ENCODE measurements around the gene SYCE3. TPM values are rescaled to one million over a fixed set of nuclear protein-coding genes. Genes with fewer than 3 reads are reported as not detected.

Gene SYCE3
- total and polyA plus RNA-seq, 9 of the 15 experiments (the other 6 are each of a cell fraction or from before 2014, with no cell fraction given): 0.56 TPM; not detected in 8

GRCh38 chr22:50567721-50568252, 5.1 kb upstream of the SYCE3 start:
- no peaks in the 10 kb centered on the region for H3K36me3 ChIP-seq (ENCODE audit: control insufficient read depth, insufficient read depth, low read length)
- no peaks in the 10 kb centered on the region for H3K79me2 ChIP-seq (ENCODE audit: control insufficient read depth, insufficient read depth, low read length)
- peaks cover 0 to 20% of the 10 kb centered on the region in 2 experiments; a peak in 3 of 5 replicates for H3K4me1 ChIP-seq (replicated peaks in 1 of 2; ENCODE audit: control insufficient read depth in 2 of 2, insufficient read depth in 2 of 2, low read length in 2 of 2)
- DNase-seq (ENCODE audit: extremely low read depth in 1 of 4, low spot score in 3 of 4) (no peak), FAIRE-seq (no peak), ATAC-seq (no peak)
- no peaks in the 10 kb centered on the region for H3K9me3 ChIP-seq (replicated peaks; ENCODE audit: control insufficient read depth, insufficient read depth, low read depth, low read length)
- intact Hi-C loops (cut with micrococcal nuclease) (no loop called here), in situ Hi-C loops (cut with MboI) (loop anchor here (5.0 kb wide), 1 partner anchor 45 kb away; no protein-coding TSS in a partner anchor)
- ChIA-PET POLR2A (no interaction called here), CTCF (ENCODE audit: low intra/inter-chr PET ratio) (no interaction called here)
- no peak overlapping the region for H3K9ac ChIP-seq (ENCODE audit: insufficient read depth in 1 of 2, low read depth in 2 of 2, low read length in 2 of 2)
- TF ChIP-seq NFXL1 (CRISPR knock-in tag; IDR thresholded peaks at IDR 0.05): no peak
- TF ChIP-seq CBX2 (IDR thresholded peaks at IDR 0.05; ENCODE audit: insufficient read depth, low read length, poor library complexity, severe bottlenecking): no peak
- TF ChIP-seq DACH1 (IDR thresholded peaks at IDR 0.05; ENCODE audit: partially characterized antibody): no peak
- no peak overlapping the region for H3K4me3 ChIP-seq
- no peaks in the 10 kb centered on the region for H4K20me1 ChIP-seq (replicated peaks; ENCODE audit: control insufficient read depth, insufficient read depth, low read length)
- H2AFZ ChIP-seq (ENCODE audit: low read depth, low read length): no peak overlapping the region
- H3K4me2 ChIP-seq (ENCODE audit: insufficient read depth, low read length): no peak overlapping the region
- H3K27ac ChIP-seq (ENCODE audit: extremely low read depth, low read depth, low read length): no peak overlapping the region
- no peaks in the 10 kb centered on the region for H3K27me3 ChIP-seq (ENCODE audit: control insufficient read depth in 2 of 2, insufficient read depth in 2 of 2, low read length in 2 of 2)
- WGBS (ENCODE audit: insufficient coverage, low coverage, missing lambda C conversion rate): 53% methylated on average over 4 of the region's 7 CpGs
- H3K9me1 ChIP-seq (ENCODE audit: control insufficient read depth, insufficient read depth, low read length): no peaks in the 10 kb centered on the region
- BruUV-seq (replicated peaks): no TSS peak

DNA sequence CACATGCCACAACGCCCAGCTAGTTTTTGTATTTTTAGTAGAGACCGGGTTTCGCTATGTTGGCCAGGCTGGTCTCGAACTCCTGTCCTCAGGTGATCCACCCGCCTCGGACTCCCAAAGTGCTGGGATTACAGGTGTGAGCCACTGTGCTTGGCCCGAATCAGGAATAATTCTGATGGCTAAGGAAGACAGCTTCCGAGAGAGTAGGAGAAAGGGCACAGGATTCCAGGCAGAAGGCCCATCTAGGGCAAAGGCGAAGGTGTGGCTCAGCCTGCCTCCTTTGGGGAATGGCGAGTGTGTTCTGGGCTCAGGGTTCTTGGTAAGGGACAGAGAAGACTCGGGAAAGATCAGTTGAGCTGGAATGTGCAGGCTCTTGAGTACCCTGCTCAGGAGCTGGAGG, 1.6 kb upstream of the SYCE3 start:
- Histone ChIP-seq H3K4me1 (replicated peaks in 1 of 2; ENCODE audit: control insufficient read depth in 2 of 2, insufficient read depth in 2 of 2, low read length in 2 of 2) (peaks cover 0 to 22% of the 10 kb centered on the region in 2 experiments; a peak in 3 of 5 replicates), H3K4me3 (no peak overlapping the region), H3K4me2 (ENCODE audit: insufficient read depth, low read length) (no peak overlapping the region), H3K27me3 (ENCODE audit: control insufficient read depth in 2 of 2, insufficient read depth in 2 of 2, low read length in 2 of 2) (no peaks in the 10 kb centered on the region), H4K20me1 (replicated peaks; ENCODE audit: control insufficient read depth, insufficient read depth, low read length) (no peaks in the 10 kb centered on the region), H3K36me3 (ENCODE audit: control insufficient read depth, insufficient read depth, low read length) (no peaks in the 10 kb centered on the region), H3K9ac (ENCODE audit: insufficient read depth in 1 of 2, low read depth in 2 of 2, low read length in 2 of 2) (no peak overlapping the region), H3K79me2 (ENCODE audit: control insufficient read depth, insufficient read depth, low read length) (no peaks in the 10 kb centered on the region), H3K27ac (ENCODE audit: extremely low read depth, low read depth, low read length) (no peak overlapping the region), H3K9me1 (ENCODE audit: control insufficient read depth, insufficient read depth, low read length) (no peaks in the 10 kb centered on the region), H2AFZ (ENCODE audit: low read depth, low read length) (no peak overlapping the region), H3K9me3 (replicated peaks; ENCODE audit: control insufficient read depth, insufficient read depth, low read depth, low read length) (no peaks in the 10 kb centered on the region)
- WGBS (ENCODE audit: insufficient coverage, low coverage, missing lambda C conversion rate): 82% methylated on average over 8 of the region's 11 CpGs
- DNase-seq (ENCODE audit: extremely low read depth in 1 of 4, low spot score in 3 of 4) (no peak), FAIRE-seq (no peak), ATAC-seq (no peak)
- intact Hi-C loops (cut with micrococcal nuclease): loop anchor here (5.0 kb wide), 1 partner anchor 37 kb away; the partner anchor contains the start of gene SCO2
- BruUV-seq (replicated peaks): no TSS peak
- in situ Hi-C loops (cut with MboI): no loop called here
- no peak for TF ChIP-seq SOX6 (IDR thresholded peaks at IDR 0.05)
- no peak for TF ChIP-seq KDM2B (CRISPR knock-in tag; IDR thresholded peaks at IDR 0.05)
- TF ChIP-seq ZNF561 (CRISPR knock-in tag; conservative IDR thresholded peaks at IDR 0.05): no peak
- TF ChIP-seq E2F1 (CRISPR knock-in tag; IDR thresholded peaks at IDR 0.05): no peak
- TF ChIP-seq ZNF764 (CRISPR knock-in tag; IDR thresholded peaks at IDR 0.05; ENCODE audit: low read depth): no peak
- ChIA-PET POLR2A (interaction anchor here (0.6 to 1.1 kb wide), 3 partner anchors 10 to 83 kb away, joined by 3 read pairs; partner anchors contain the start of gene ADM2), CTCF (ENCODE audit: low intra/inter-chr PET ratio) (no interaction called here)

Measured in K562 (cell line).